Measurements from ENCODE around the gene POLRMT.
"Not testable (repeated sequence)": the region's sequence is repeated elsewhere in the genome, so short reads cannot be mapped to it uniquely, and the experiment has no call there.

The POLRMT gene

GRCh38 chr19:646779-647565 is 13.6 kb upstream of the POLRMT start:
- DNase-seq = no peak

GRCh38 chr19:645912-646778 is 12.8 kb upstream of the POLRMT start:
- DNase-seq = no peak

- DNase-seq = no peak
Measured at GRCh38 chr19:644789-645188, 11.5 kb upstream of the POLRMT start.

- DNase-seq = no peak
Measured at GRCh38 chr19:644363-644762, 11.0 kb upstream of the POLRMT start.

- DNase-seq = no peak
Measured at GRCh38 chr19:643736-644135, 10.4 kb upstream of the POLRMT start.

- DNase-seq = no peak
Measured at GRCh38 chr19:642767-643727, 9.7 kb upstream of the POLRMT start.

GRCh38 chr19:641702-642101 is 8.4 kb upstream of the POLRMT start:
- DNase-seq = no peak

GRCh38 chr19:640606-641189 is 7.4 kb upstream of the POLRMT start:
- no peak for DNase-seq

- no peak for DNase-seq
Measured at GRCh38 chr19:640161-640558, 6.8 kb upstream of the POLRMT start.

GRCh38 chr19:639253-640160 is 6.2 kb upstream of the POLRMT start, which contains the start of gene FGF22:
Gene FGF22 (plus strand): TSS chr19:639879. CDS start chr19:639926, 47 bp downstream.
- DNase-seq = peak; percentile 76

GRCh38 chr19:638906-639252 is 5.5 kb upstream of the POLRMT start:
- DNase-seq = no peak

- no peak for DNase-seq
Measured at GRCh38 chr19:634975-635652, 1.8 kb upstream of the POLRMT start.

GRCh38 chr19:633786-634639 is 676 bp upstream of the POLRMT start:
- no peak for DNase-seq

GRCh38 chr19:632579-633067 is 714 bp downstream of the POLRMT start:
- DNase-seq = no peak

GRCh38 chr19:629961-630714 is 3.2 kb downstream of the POLRMT start:
- DNase-seq = no peak

GRCh38 chr19:629515-629914 is 3.8 kb downstream of the POLRMT start:
- not testable (repeated sequence) for DNase-seq

GRCh38 chr19:628168-628567 is 5.2 kb downstream of the POLRMT start:
- DNase-seq = no peak

GRCh38 chr19:626566-626965 is 6.8 kb downstream of the POLRMT start:
- DNase-seq = not testable (repeated sequence)

- no peak for DNase-seq
Measured at GRCh38 chr19:625257-625656, 8.1 kb downstream of the POLRMT start.
